IPS-18c (cell line): Measurements from ENCODE around the gene CAMK2G.
"Not testable (repeated sequence)": the region's sequence is repeated elsewhere in the genome, so short reads cannot be mapped to it uniquely, and the experiment has no call there.

Experiments
- H3K4me3 ChIP-seq: 2 replicates; pipeline ENCODE4 v1.7.0; 2013; ENCODE audit warnings: low read depth, mild to moderate bottlenecking, low read length, moderate library complexity; ENCODE audit not compliant: insufficient read depth
- H3K9me3 ChIP-seq: one replicate; pipeline ENCODE4 v1.6.1; 2013; ENCODE audit warnings: mild to moderate bottlenecking, low read length, moderate library complexity; ENCODE audit not compliant: control insufficient read depth, insufficient read depth

Gene CAMK2G

DNA sequence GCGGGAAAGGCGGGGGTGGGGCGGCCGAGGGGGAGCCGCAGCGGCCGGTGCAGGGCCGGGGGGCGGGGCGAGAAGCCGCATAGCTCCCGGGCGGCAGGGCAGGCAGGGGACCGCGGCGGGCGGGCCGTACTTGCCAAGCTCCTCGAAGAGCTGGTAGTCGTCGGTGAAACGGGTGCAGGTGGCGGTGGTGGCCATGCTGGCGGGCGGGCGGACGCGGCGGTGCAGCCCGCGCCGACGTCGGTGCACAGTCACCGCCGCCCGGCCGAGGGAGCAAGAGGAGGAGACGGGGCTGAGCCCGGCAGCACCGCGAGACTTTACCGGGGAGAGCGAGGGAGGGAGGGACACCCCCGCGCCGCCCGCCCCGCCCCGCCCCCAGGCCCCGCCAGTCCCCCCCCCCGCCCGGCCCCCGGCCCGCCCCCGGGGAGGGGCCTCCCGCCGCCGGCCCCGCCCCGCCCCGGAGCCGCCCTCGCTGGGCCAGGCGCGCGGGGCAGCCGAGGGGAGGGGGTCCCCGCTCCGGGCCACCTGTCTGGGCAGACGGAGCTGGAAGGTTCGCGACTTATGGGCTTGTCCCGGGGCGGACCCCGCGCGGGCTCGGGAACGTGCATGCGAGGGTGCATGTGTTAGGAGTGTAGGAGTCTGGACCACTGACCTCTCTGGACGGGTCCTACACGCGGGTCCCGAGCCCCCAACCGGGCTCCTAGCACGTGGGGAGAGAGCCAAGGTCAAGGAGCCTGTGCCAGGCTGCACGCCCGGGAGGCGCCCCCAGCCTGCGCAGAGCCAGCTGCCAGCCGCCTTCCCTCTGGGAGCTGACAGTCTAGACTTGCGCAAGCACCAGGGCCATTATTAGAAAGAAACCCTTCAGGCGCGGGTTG, at the start of gene CAMK2G:
CAMK2G (minus strand) TSS at position 289 of the 872 bp plus-strand sequence; CDS start at position 195, 94 bp downstream.
- Histone ChIP-seq H3K9me3 (no peaks in the 10 kb centered on the region), H3K4me3 (peak within 1 kb of the TSS; percentile 70)

DNA sequence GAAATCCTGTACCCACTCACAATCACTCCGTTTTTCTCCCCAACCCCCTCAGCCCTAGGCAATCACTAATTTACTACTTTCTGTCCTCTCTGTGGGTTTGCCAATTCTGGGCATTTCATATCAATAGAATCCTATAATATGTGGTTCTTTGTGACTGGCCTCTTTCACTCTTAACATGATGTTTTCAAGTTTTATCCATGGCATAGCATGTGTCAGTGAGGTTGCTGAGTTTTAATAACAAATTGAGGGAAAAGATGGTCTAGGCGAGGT, 48.4 kb upstream of the CAMK2G start:
- Histone ChIP-seq H3K4me3 (no peak overlapping the region), H3K9me3 (no peaks in the 10 kb centered on the region)

DNA sequence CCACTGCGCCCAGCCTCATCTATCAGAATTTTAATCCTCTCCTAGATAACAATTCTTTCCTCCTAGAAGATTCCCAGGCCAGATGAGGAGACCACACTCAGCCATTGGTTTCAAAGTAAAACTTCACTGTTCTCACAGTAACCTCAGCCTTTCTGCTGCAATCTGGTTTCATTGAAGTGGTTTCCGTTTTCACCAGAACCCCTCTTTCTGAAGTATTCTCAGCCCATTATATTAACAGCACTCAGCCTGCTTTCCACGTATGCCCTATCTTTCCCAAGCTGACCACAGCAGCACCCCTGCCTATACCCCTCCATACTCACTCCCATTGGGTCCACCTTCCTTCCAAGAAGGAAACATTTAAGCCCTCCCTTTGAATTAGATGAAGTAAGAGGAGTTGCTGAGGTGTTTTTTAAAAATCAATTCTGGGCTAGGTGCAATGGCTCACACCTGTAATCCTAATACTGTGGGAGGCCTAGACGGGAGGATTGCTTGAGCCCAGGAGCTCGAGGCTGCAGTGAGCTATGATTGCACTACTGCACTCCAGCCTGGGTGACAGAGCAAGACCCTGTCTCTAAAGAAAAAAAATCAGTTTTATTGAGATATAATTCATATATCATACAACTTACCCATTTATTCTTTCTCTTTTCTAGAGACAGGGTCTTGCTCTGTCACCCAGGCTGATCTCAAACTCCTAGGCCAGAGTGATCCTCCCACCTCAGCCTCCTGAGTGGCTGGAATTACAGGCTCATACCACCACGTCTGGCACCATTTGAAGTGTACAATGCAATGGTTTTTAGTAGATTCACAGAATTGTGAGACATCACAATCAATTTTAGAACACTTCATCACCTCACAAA, 47.9 kb upstream of the CAMK2G start:
- Histone ChIP-seq H3K4me3 (no peak overlapping the region), H3K9me3 (no peaks in the 10 kb centered on the region)

DNA sequence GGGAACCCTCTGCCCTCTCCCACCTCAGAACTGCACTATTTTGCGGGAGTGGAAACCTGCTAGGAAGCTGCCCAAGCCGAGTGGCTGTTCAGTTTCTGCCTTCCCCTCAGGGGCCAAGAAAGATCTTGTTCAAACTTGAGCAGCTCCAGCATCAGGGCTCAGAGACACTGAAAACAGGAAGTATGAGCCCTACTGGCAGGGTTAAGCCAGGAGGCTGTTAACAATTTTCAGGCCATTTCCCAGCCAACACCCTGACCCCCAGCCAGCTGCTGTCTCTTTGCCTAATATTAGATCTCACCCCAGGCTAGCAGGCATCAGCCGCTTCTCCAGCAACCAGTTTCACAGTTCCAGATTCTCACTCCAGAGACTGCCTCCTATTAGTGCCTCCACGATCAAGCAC, 45.7 kb upstream of the CAMK2G start:
- no peak overlapping the region for H3K4me3 ChIP-seq
- no peaks in the 10 kb centered on the region for H3K9me3 ChIP-seq

DNA sequence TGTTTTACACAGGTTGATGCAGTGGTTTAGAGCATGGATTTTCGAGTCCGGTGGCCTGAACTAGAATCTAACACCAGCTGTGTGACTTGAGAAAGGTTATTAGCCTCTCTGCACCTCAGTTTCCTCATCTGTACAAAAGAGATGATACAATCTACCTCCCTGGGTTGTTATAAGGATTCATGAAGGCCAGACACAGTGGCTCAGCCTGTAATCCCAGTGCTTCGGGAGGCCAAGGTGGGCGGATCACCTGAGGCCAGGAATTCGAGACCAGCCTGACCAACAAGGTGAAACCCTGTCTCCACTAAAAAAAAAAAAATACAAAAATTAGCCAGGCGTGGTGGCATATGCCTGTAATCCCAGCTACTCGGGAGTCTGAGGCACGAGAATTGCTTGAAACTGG, 45.1 kb upstream of the CAMK2G start:
- not testable (repeated sequence) for H3K9me3 ChIP-seq, H3K4me3 ChIP-seq

DNA sequence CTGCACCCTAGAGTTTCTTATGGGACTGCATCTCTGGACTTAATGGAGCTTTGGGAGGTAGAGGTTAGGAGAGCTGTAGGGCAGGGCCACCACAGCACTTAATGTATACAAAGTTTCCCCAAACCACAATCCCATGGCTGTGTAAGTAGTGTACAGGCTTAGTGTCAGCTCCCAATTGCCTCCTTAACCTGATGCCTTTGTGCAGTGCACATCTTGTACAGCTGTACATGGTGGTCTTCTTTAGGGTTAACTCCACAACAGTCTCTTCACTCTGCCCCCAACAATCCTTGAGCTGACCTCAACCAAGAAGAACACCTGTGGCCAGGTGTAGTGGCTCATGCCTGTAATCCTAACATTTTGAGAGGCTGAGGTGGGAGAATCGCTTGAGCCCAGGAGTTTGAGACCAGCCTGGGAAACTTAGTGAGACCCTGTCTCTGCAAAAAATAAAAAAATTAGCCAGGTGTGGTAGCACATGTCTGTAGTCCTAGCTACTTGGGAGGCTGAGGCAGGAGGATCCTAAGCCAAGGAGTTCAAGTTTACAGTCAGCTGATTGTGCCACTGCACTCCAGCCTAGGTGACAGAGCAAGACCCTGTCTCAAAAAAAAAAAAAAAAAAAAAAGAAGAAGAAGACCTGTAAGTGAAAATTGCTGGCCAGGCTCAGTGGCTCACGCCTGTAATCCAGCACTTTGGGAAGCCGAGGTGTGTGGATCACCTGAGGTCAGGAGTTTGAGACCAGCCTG, 43.4 kb upstream of the CAMK2G start:
- H3K9me3 ChIP-seq: no peaks in the 10 kb centered on the region
- no peak overlapping the region for H3K4me3 ChIP-seq

DNA sequence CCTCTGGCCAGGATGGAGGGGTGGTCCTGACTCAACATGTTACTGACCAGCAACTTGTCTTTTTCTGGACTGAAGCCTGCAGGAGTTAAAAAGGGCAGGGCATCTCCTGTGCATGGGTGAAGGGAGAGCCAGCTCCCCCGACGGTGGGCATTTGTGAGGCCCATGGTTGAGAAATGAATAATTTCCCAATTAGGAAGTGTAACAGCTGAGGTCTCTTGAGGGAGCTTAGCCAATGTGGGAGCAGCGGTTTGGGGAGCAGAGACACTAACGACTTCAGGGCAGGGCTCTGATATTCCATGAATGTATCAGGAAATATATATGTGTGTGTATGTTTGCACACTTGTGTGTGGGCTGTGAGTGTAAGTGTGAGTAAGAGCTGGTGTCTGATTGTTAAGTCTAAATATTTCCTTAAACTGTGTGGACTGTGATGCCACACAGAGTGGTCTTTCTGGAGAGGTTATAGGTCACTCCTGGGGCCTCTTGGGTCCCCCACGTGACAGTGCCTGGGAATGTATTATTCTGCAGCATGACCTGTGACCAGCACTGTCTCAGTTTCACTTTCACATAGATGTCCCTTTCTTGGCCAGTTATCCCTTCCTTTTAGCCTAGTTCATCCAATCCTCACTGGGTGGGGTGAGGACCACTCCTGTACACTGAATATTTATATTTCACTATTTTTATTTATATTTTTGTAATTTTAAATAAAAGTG, 42.6 kb upstream of the CAMK2G start:
- H3K9me3 ChIP-seq: no peaks in the 10 kb centered on the region
- no peak overlapping the region for H3K4me3 ChIP-seq

DNA sequence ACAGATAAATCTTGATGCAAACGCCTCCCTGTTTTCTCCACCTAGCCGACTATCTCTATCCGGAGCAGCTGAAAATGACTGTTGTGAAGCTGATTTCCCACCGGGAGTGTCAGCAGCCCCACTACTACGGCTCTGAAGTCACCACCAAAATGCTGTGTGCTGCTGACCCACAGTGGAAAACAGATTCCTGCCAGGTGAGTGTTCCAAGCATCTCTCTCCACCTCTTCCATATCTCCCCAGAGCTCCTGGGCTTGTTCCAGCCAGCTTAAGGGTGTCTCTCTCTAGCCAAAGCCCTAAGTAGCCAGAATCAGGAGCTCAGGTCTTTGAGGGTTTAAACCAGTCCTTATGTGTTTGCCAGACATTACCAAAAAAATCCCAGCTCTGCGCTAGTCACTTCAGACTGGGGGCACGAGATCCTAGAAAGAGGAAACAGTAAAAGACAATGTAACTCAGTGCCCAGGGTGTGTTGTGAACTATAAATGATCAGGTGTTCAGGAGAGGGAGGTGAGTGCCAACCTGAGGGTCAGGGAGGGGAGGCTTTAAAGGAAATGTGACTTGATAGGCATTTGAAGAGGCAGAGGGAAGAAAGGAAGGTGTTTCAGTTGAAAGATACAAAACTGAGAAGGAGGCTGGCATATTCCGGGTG, 41.0 kb upstream of the CAMK2G start:
- Histone ChIP-seq H3K9me3 (no peaks in the 10 kb centered on the region), H3K4me3 (no peak overlapping the region)

DNA sequence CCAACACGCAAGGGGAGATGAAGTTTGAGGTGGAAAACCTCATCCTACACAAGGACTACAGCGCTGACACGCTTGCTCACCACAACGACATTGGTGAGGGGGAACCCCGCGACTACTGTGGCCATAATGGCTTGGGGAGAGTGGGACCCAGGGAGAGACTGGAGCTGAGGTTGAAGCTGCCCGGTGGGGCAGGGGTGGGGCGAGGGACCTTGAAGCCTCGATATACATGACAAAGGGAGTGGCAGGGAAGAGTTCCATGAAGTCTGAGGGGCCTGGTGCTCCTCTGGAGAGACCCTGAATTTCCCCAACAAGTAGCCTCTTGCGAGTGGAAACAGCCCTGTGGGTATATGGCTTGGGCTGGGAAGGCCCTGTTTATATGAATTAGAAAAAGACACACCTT, 39.7 kb upstream of the CAMK2G start:
- no peaks in the 10 kb centered on the region for H3K9me3 ChIP-seq
- H3K4me3 ChIP-seq: peak overlapping the region; percentile 24; the same call in 1 of the 2 replicates

DNA sequence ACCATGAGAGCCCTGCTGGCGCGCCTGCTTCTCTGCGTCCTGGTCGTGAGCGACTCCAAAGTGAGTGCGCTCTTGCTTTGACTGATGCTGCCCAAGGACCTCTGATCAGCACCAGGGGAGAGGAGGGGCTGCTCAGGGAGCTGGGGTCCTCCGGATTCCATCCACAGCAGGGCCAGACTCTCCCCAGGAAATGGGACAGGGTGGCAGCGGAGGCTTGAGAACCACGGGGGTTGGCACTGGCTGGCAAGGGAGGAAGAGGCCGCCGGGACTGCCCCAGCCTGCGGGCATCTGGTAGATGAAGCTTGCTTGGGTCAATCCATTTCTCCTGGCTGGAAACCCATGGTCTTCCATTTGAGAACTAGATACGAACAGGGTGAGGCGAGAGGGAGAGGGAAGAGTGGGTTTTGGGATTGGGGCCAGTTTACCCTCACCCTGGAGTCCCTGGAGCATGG, 37.2 kb upstream of the CAMK2G start:
- no peaks in the 10 kb centered on the region for H3K9me3 ChIP-seq

DNA sequence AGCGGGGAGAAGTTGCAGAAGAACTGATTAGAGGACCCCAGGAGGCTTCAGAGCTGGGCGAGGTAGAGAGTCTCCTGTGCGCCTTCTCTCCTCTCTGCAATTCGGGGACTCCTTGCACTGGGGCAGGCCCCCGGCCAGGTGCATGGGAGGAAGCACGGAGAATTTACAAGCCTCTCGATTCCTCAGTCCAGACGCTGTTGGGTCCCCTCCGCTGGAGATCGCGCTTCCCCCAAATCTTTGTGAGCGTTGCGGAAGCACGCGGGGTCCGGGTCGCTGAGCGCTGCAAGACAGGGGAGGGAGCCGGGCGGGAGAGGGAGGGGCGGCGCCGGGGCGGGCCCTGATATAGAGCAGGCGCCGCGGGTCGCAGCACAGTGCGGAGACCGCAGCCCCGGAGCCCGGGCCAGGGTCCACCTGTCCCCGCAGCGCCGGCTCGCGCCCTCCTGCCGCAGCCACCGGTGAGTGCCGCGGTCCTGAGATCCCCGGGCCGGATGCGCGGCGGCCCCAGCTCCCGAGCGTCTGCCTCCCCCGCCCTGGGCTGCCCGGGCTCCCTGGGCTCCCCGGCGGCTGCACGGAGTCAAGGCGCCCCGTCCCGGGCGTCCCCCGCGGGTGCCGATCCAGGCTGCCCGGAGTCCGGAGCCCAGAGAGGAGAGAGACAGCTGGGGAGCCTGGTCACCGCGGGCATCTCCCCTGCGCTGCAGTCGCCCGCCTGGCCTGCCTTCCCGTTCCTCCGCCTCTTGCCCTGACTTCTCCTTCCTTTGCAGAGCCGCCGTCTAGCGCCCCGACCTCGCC, 36.6 kb upstream of the CAMK2G start, which contains the start of gene PLAU:
PLAU (plus strand) TSS at position 369 of the 789 bp plus-strand sequence. CDS start 424 bp downstream, outside the sequence.
- Histone ChIP-seq H3K9me3 (no peaks in the 10 kb centered on the region), H3K4me3 (peak within 1 kb of the TSS; percentile 78)

More for the DNA sequence above, 37.2 kb upstream of the CAMK2G start:
- H3K4me3 ChIP-seq: peak overlapping the region; percentile 78

DNA sequence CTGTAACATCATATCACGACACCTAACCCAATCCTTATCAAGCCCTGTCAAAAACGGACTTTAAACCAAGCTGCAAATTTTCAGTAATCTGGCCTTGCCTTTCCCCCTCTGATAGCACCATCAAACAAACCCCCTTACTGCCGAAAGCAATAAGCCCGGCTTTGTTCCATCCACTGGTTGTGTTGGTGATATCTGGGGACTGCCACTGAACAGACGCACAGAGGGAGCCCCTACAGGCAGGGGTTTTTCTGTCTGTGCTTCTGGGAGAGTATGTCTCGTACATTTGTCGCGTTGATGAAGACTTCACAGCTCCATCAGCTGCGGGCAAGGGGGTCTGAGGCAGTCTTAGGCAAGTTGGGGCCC, 36.0 kb upstream of the CAMK2G start:
- Histone ChIP-seq H3K4me3 (peak overlapping the region; percentile 78), H3K9me3 (no peaks in the 10 kb centered on the region)

DNA sequence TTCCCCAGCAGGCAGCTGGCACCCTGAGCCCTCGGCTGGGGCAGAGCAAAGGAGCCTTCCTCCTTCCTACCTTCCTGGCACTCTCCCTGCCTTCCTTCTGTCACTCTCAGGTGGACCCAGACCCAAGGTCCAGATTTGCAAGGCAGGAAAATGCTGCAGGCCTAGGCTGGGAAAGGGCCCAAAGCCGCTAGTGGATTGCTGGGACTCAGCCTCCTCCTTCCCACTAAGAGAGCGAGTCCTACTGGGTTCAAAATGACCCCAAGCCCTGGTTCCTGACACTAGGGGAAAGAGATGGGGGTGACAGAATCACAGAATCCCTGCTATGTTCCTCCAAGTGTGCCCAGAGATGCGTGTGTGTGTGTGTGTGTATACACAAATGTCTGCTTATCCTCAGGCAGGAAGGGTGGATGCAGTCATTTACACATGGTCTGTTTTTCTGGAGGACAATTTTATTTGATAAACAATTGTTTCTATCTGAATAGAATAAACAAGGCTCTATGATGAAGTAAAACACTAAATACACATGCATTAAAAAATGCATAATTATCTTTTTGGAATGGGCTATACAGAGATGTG, 35.3 kb upstream of the CAMK2G start:
- Histone ChIP-seq H3K4me3 (no peak overlapping the region), H3K9me3 (no peaks in the 10 kb centered on the region)

DNA sequence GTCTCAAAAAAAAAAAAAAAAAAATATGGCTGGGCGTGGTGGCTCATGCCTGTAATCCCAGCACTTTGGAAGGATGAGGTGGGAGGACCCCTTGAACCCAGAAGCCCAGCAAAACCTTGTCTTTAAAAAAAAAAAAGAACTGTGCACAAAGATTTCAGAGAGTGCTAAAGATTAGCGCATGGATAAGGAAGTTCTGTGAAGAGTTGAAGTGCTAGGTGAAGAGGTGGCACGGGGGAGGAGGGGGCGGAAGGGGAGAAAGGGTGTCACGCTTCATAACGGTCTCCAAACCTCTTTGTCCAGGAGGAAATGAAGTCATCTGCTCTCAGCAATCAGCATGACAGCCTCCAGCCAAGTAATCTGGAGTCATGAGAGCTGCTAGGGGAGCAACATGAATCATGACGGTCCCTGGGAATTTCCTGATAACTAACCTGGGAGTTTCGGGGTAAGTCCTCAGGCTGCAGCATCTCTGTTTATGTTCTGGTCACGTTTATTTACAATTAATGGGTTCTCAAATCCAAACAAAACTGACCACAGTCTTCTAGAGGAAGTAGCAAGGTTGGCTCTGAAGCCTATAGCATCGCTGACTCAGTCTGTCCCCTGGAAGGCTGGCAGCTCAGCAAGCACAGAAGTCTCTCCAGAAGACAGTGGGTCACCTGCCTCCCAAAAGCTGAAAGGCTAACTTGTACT, 34.6 kb upstream of the CAMK2G start:
- H3K4me3 ChIP-seq: no peak overlapping the region; the same call in 1 of the 2 replicates

More for the DNA sequence above, 34.6 kb upstream of the CAMK2G start:
- no peaks in the 10 kb centered on the region for H3K9me3 ChIP-seq
